Hippocampal formation (tissue), 2 donors: ENCODE measurements around the gene CXCL17.

Source experiments
- DNase-seq, 2 donors: peaks; one replicate each; lab custom pipeline; 2025; lab: John Stamatoyannopoulos, UW

Gene CXCL17

GRCh38 chr19:42423462-42424344 lies 19.0 kb downstream of the CXCL17 start:
- peak; percentile 92 to 97 for DNase-seq

GRCh38 chr19:42422901-42423461 lies 19.8 kb downstream of the CXCL17 start:
- peak in 1 of 2 donors; percentile 79 for DNase-seq

GRCh38 chr19:42422092-42422900 lies 20.4 kb downstream of the CXCL17 start:
- DNase-seq = no peak

- no peak for DNase-seq
Observed at GRCh38 chr19:42421591-42422031, 21.1 kb downstream of the CXCL17 start.

- no peak for DNase-seq
Observed at GRCh38 chr19:42421101-42421500, 21.6 kb downstream of the CXCL17 start.

GRCh38 chr19:42420055-42420544 lies 22.6 kb downstream of the CXCL17 start:
- peak in 1 of 2 donors; percentile 14 for DNase-seq

GRCh38 chr19:42419309-42419708 lies 23.4 kb downstream of the CXCL17 start:
- DNase-seq = no peak

GRCh38 chr19:42412661-42413076 lies 30.1 kb downstream of the CXCL17 start:
- DNase-seq = peak; percentile 81 to 84

- DNase-seq = peak; percentile 73 to 81
Observed at GRCh38 chr19:42412227-42412626, 30.5 kb downstream of the CXCL17 start.

- no peak for DNase-seq
Observed at GRCh38 chr19:42411581-42412178, 31.1 kb downstream of the CXCL17 start.

- DNase-seq = no peak
Observed at GRCh38 chr19:42410371-42410770, 32.4 kb downstream of the CXCL17 start.

GRCh38 chr19:42409477-42409876 lies 33.3 kb downstream of the CXCL17 start:
- DNase-seq = no peak

- no peak for DNase-seq
Observed at GRCh38 chr19:42407816-42408175, 35.0 kb downstream of the CXCL17 start.

- no peak for DNase-seq
Observed at GRCh38 chr19:42407085-42407815, 35.5 kb downstream of the CXCL17 start.

GRCh38 chr19:42406111-42406510 lies 36.6 kb downstream of the CXCL17 start:
- DNase-seq = no peak

GRCh38 chr19:42403586-42403985 lies 39.2 kb downstream of the CXCL17 start:
- no peak for DNase-seq

GRCh38 chr19:42402376-42403116 lies 40.2 kb downstream of the CXCL17 start:
- no peak for DNase-seq

- DNase-seq = peak in 1 of 2 donors; percentile 53
Observed at GRCh38 chr19:42401365-42402303, 41.1 kb downstream of the CXCL17 start.

- no peak for DNase-seq
Observed at GRCh38 chr19:42400404-42400803, 42.3 kb downstream of the CXCL17 start.
